Liver (tissue), 9 donors: ENCODE results near the gene TCERG1L. TPM values are rescaled to one million over a fixed set of nuclear protein-coding genes. Genes with fewer than 3 reads are reported as not detected.
"Not testable (repeated sequence)": the region's sequence is repeated elsewhere in the genome, so short reads cannot be mapped to it uniquely, and the experiment has no call there.

Experiments
- DNase-seq: peaks from one replicate; pipeline ENCODE4 v3.0.0-alpha.2; 2017; ENCODE audit warnings: low spot score
- H3K27ac ChIP-seq, 2 donors: one replicate each; pipeline ENCODE4 v1.7.0; 2013; ENCODE audit warnings: inconsistent platforms in 2 of 2, low read length in 2 of 2, control low read depth in 1 of 2, low read depth in 1 of 2, mild to moderate bottlenecking in 1 of 2
- H3K27me3 ChIP-seq, 4 donors: one replicate each; pipeline versions ENCODE4 v1.6.1 to v1.7.0; 2013; ENCODE audit warnings: low read length in 3 of 4, inconsistent platforms in 1 of 4, mild to moderate bottlenecking in 1 of 4, moderate library complexity in 1 of 4; ENCODE audit not compliant: control insufficient read depth in 4 of 4, insufficient read depth in 4 of 4
- H3K36me3 ChIP-seq, 4 donors: one replicate each; pipeline versions ENCODE4 v1.6.1 to v1.7.0; 2013; ENCODE audit warnings: low read length in 3 of 4, mild to moderate bottlenecking in 3 of 4, low read depth in 1 of 4, moderate library complexity in 1 of 4; ENCODE audit not compliant: control insufficient read depth in 4 of 4, insufficient read depth in 3 of 4
- H3K4me1 ChIP-seq, 4 donors: one replicate each; pipeline versions ENCODE4 v1.6.1 to v1.7.0; 2013; ENCODE audit warnings: low read length in 3 of 4, mild to moderate bottlenecking in 3 of 4, moderate library complexity in 1 of 4; ENCODE audit not compliant: control insufficient read depth in 4 of 4, insufficient read depth in 4 of 4
- H3K4me3 ChIP-seq, 3 donors: one replicate each; pipeline versions ENCODE4 v1.6.1 to v1.7.0; 2013; ENCODE audit warnings: low read length in 3 of 3, control low read depth in 1 of 3, low read depth in 1 of 3, mild to moderate bottlenecking in 1 of 3
- H3K9ac ChIP-seq, 2 donors: one replicate each; pipeline ENCODE4 v1.7.0; 2013; ENCODE audit warnings: low read length in 2 of 2, mild to moderate bottlenecking in 2 of 2, moderate library complexity in 2 of 2, control low read depth in 1 of 2, low read depth in 1 of 2
- H3K9me3 ChIP-seq, 4 donors: one replicate each; pipeline versions ENCODE4 v1.6.1 to v1.7.0; 2013; ENCODE audit warnings: low read length in 3 of 4; ENCODE audit not compliant: control insufficient read depth in 4 of 4
- ATF3 ChIP-seq: IDR thresholded peaks from 2 replicates; pipeline ENCODE4 v1.6.1; 2016; ENCODE audit warnings: antibody characterized with exemption
- CTCF ChIP-seq: fragments of 150-350 bp; IDR thresholded peaks from 2 replicates; pipeline ENCODE4 v1.5.1; 2017; ENCODE audit warnings: improper control_type of control experiment, low read depth, low read length; ENCODE audit not compliant: missing input control
- EGR1 ChIP-seq, 2 donors: IDR thresholded peaks; 2 replicates each; pipeline ENCODE4 v1.6.1; 2016 to 2018; ENCODE audit warnings: antibody characterized with exemption in 2 of 2, low read depth in 2 of 2
- FOXA1 ChIP-seq: IDR thresholded peaks from 2 replicates; pipeline ENCODE4 v1.6.1; 2016; ENCODE audit warnings: antibody characterized with exemption
- FOXA2 ChIP-seq: IDR thresholded peaks from 2 replicates; pipeline ENCODE4 v1.6.1; 2016; ENCODE audit warnings: antibody characterized with exemption
- GABPA ChIP-seq, 2 donors: IDR thresholded peaks in 1 of 2; conservative IDR thresholded peaks in 1 of 2; 2 replicates each; pipeline ENCODE4 v1.6.1; 2016; ENCODE audit warnings: antibody characterized with exemption in 2 of 2, mild to moderate bottlenecking in 1 of 2, moderate library complexity in 1 of 2
- HNF4A ChIP-seq, 2 donors: conservative IDR thresholded peaks; 2 replicates each; pipeline ENCODE4 v1.6.1; 2016; ENCODE audit warnings: antibody characterized with exemption in 2 of 2, mild to moderate bottlenecking in 2 of 2
- HNF4G ChIP-seq: IDR thresholded peaks from 2 replicates; pipeline ENCODE4 v1.6.1; 2016; ENCODE audit warnings: antibody characterized with exemption
- JUND ChIP-seq, 2 donors: IDR thresholded peaks; 2 replicates each; pipeline ENCODE4 v1.6.1; 2016; ENCODE audit warnings: antibody characterized with exemption in 2 of 2
- NR2F2 ChIP-seq: IDR thresholded peaks from 2 replicates; pipeline ENCODE4 v1.6.1; 2016; ENCODE audit warnings: antibody characterized with exemption
- RAD21 ChIP-seq, 2 donors: IDR thresholded peaks; 2 replicates each; pipeline ENCODE4 v1.6.1; 2016; ENCODE audit warnings: antibody characterized with exemption in 2 of 2, mild to moderate bottlenecking in 2 of 2
- REST ChIP-seq: IDR thresholded peaks from 2 replicates; pipeline ENCODE4 v1.6.1; 2016; ENCODE audit warnings: antibody characterized with exemption, mild to moderate bottlenecking
- RXRA ChIP-seq, 2 donors: IDR thresholded peaks; 2 replicates each; pipeline ENCODE4 v1.6.1; 2017 to 2018; ENCODE audit warnings: antibody characterized with exemption in 2 of 2, mild to moderate bottlenecking in 1 of 2
- SP1 ChIP-seq: IDR thresholded peaks from 2 replicates; pipeline ENCODE4 v1.6.1; 2018; ENCODE audit warnings: antibody characterized with exemption, mild to moderate bottlenecking
- TAF1 ChIP-seq: conservative IDR thresholded peaks from 2 replicates; pipeline ENCODE4 v1.6.1; 2016; ENCODE audit warnings: antibody characterized with exemption, mild to moderate bottlenecking
- YY1 ChIP-seq: IDR thresholded peaks from 2 replicates; pipeline ENCODE4 v1.6.1; 2016; ENCODE audit warnings: antibody characterized with exemption, mild to moderate bottlenecking
- WGBS: extraction: QIAGEN DNeasy Blood & Tissue Kit; methylation state at CpG from one replicate; pipeline ENCODE4 v1.1.7; 2013; 5-methylcytosine and 5-hydroxymethylcytosine counted together
- polyA plus RNA-seq, 2 donors: library from polyadenylated mRNA; stranded (reverse) in 1 of 2; unstranded in 1 of 2; fragments of 200-250 nt in 1 of 2; fragments of >200 nt in 1 of 2; fragmentation: Nextera tagmentation in 1 of 2; extraction: Ambion mirVana in 1 of 2; gene quantifications; one replicate each; pipeline versions ENCODE4 v1.2.1 to v1.2.3, GENCODE V29; 2013 to 2015
- total RNA-seq, 2 donors: library from RNA; depleted of rRNA; stranded (reverse); fragments of >200 nt; gene quantifications; one replicate each; pipeline ENCODE4 v1.2.3, GENCODE V29; 2014
- TF ChIP-seq, protein P1 (sequence below): IDR thresholded peaks from 2 replicates; pipeline ENCODE4 v1.6.1; 2016; ENCODE audit warnings: antibody characterized with exemption
- TF ChIP-seq, protein P2 (sequence below): IDR thresholded peaks from 2 replicates; pipeline ENCODE4 v1.6.1; 2016; ENCODE audit warnings: antibody characterized with exemption
- donor health status: healthy.
- donor health status: healthy.
- donor health status: healthy.
- donor health status: healthy.
- donor health status: healthy.

Gene TCERG1L
- total and polyA plus RNA-seq, 4 donors: not detected

GRCh38 chr10:131137223-131137622 is 174.3 kb downstream of the TCERG1L start:
- WGBS: 72% methylated on average over 17 of the region's 17 CpGs
- Histone ChIP-seq H3K27ac (no peak overlapping the region), H3K36me3 (no peaks in the 10 kb centered on the region), H3K9ac (no peak overlapping the region), H3K9me3 (no peaks in the 10 kb centered on the region), H3K4me3 (no peak overlapping the region), H3K27me3 (peaks cover 0 to 3% (median 0%) of the 10 kb centered on the region in 4 donors), H3K4me1 (no peaks in the 10 kb centered on the region)
- TF ChIP-seq CTCF: no peak
- no peak for TF ChIP-seq GABPA (IDR thresholded peaks at IDR 0.05 in 1 of 2, conservative IDR thresholded peaks at IDR 0.05 in 1 of 2)
- TF ChIP-seq RXRA (IDR thresholded peaks at IDR 0.05): no peak
- TF ChIP-seq HNF4G: no peak
- TF ChIP-seq YY1: no peak
- no peak for TF ChIP-seq NR2F2
- no peak for TF ChIP-seq HNF4A (conservative IDR thresholded peaks at IDR 0.05)
- TF ChIP-seq JUND (IDR thresholded peaks at IDR 0.05): no peak
- no peak for TF ChIP-seq ATF3
- TF ChIP-seq EGR1 (IDR thresholded peaks at IDR 0.05; ENCODE audit: low read depth in 2 of 2): no peak
- TF ChIP-seq RAD21 (IDR thresholded peaks at IDR 0.05): no peak
- no peak for TF ChIP-seq REST
- TF ChIP-seq FOXA1: no peak
- no peak for TF ChIP-seq FOXA2
- TF ChIP-seq SP1: no peak
- TF ChIP-seq, protein P1, sequence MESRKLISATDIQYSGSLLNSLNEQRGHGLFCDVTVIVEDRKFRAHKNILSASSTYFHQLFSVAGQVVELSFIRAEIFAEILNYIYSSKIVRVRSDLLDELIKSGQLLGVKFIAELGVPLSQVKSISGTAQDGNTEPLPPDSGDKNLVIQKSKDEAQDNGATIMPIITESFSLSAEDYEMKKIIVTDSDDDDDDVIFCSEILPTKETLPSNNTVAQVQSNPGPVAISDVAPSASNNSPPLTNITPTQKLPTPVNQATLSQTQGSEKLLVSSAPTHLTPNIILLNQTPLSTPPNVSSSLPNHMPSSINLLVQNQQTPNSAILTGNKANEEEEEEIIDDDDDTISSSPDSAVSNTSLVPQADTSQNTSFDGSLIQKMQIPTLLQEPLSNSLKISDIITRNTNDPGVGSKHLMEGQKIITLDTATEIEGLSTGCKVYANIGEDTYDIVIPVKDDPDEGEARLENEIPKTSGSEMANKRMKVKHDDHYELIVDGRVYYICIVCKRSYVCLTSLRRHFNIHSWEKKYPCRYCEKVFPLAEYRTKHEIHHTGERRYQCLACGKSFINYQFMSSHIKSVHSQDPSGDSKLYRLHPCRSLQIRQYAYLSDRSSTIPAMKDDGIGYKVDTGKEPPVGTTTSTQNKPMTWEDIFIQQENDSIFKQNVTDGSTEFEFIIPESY: no peak
- TF ChIP-seq TAF1: no peak
- TF ChIP-seq, protein P2, sequence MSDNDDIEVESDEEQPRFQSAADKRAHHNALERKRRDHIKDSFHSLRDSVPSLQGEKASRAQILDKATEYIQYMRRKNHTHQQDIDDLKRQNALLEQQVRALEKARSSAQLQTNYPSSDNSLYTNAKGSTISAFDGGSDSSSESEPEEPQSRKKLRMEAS: no peak
- DNase-seq: no peak

DNA sequence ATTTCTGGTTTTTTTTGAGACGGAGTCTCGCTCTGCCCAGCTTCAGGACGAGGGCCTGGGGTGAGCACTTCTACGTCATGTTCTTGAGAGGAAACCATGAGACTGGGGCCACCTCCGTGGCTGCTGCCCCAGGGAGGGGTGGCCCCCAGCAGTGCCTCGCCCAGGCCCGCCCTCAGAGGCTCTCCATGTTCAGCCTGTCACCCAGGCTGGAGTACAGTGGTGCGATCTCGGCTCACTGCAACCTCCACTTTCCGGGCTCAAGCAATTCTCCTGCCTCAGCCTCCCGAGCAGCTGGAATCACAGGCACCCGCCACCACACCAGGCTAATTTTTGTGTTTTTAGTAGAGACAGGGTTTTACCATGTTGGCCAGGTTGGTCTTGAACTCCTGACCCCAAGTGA is 175.2 kb downstream of the TCERG1L start:
- not testable (repeated sequence) for H3K27ac ChIP-seq, H3K4me3 ChIP-seq, DNase-seq, H3K9ac ChIP-seq, H3K4me1 ChIP-seq, H3K9me3 ChIP-seq, H3K27me3 ChIP-seq, H3K36me3 ChIP-seq
- 88% methylated on average over 12 of the region's 12 CpGs for WGBS
